Right lobe of liver (tissue), 4 donors: ENCODE results near the gene EIF4G1.

Experiments used
- CTCF ChIP-seq, 4 donors: fragments of 200-600 bp in 3 of 4; fragments of 450-650 bp in 1 of 4; IDR thresholded peaks; one replicate each; pipeline versions ENCODE4 v1.5.1 to v1.8.0; 2016 to 2022; ENCODE audit warnings: antibody characterized with exemption in 4 of 4, mild to moderate bottlenecking in 2 of 4
- POLR2A ChIP-seq: fragments of 450-650 bp; IDR thresholded peaks from one replicate; pipeline ENCODE4 v1.6.1; 2017; ENCODE audit warnings: antibody characterized with exemption, mild to moderate bottlenecking
- donor health status: DM: no; HTN: no; CAD: no.
- donor health status: DM: no; HTN: no; CAD: no.
- donor health status: DM: no; HTN: yes; CAD: no.

- TF ChIP-seq CTCF (IDR thresholded peaks at IDR 0.05) = no peak
- TF ChIP-seq POLR2A = no peak
Measured at GRCh38 chr3:184275381-184275701, 39.1 kb upstream of the EIF4G1 start.
